Dedifferentiated amniotic fluid mesenchymal stem cell (primary cell): ENCODE data around the gene CHGA.

ENCODE experiments used
- DNase-seq: peaks from one replicate; pipeline ENCODE4 v3.0.0-alpha.2; 2016; ENCODE audit errors: extremely low spot score

CHGA gene

GRCh38 chr14:92943855-92944570, 21.1 kb downstream of the CHGA start:
- no peak for DNase-seq

GRCh38 chr14:92944976-92945375, 22.0 kb downstream of the CHGA start:
- DNase-seq = no peak

- DNase-seq = no peak
Measured at GRCh38 chr14:92945544-92945943, 22.6 kb downstream of the CHGA start.

GRCh38 chr14:92945959-92946846, 23.3 kb downstream of the CHGA start:
- no peak for DNase-seq

GRCh38 chr14:92946847-92947545, 24.0 kb downstream of the CHGA start:
- no peak for DNase-seq

GRCh38 chr14:92948647-92949046, 25.7 kb downstream of the CHGA start:
- no peak for DNase-seq

- DNase-seq = no peak
Measured at GRCh38 chr14:92949496-92950192, 26.7 kb downstream of the CHGA start.

- no peak for DNase-seq
Measured at GRCh38 chr14:92950193-92950540, 27.2 kb downstream of the CHGA start.

GRCh38 chr14:92950773-92951172, 27.8 kb downstream of the CHGA start:
- no peak for DNase-seq

GRCh38 chr14:92951261-92951660, 28.3 kb downstream of the CHGA start:
- DNase-seq = no peak

- peak; percentile 42 for DNase-seq
Measured at GRCh38 chr14:92951912-92952471, 29.0 kb downstream of the CHGA start.

- DNase-seq = no peak
Measured at GRCh38 chr14:92952481-92953298, 29.7 kb downstream of the CHGA start.

- no peak for DNase-seq
Measured at GRCh38 chr14:92953526-92953925, 30.6 kb downstream of the CHGA start.

- no peak for DNase-seq
Measured at GRCh38 chr14:92954933-92955332, 32.0 kb downstream of the CHGA start.

GRCh38 chr14:92955381-92955780, 32.4 kb downstream of the CHGA start:
- no peak for DNase-seq

- no peak for DNase-seq
Measured at GRCh38 chr14:92956961-92957360, 34.0 kb downstream of the CHGA start.

GRCh38 chr14:92958373-92959188, 35.6 kb downstream of the CHGA start:
- no peak for DNase-seq

GRCh38 chr14:92959189-92959531, 36.2 kb downstream of the CHGA start:
- no peak for DNase-seq

GRCh38 chr14:92959761-92960680, 37.1 kb downstream of the CHGA start:
- DNase-seq = no peak
